HFFc6 (cell line): Measurements from ENCODE around the gene PTP4A1. TPM values are rescaled to one million over a fixed set of nuclear protein-coding genes. Genes with fewer than 3 reads are reported as not detected.

Experiments
- DNase-seq: peaks from one replicate; pipeline ENCODE4 v3.0.0-alpha.2; 2018
- H3K27ac Mint-ChIP-seq: 2 replicates; pipeline ENCODE4 v1.8.0; 2020; ENCODE audit warnings: mild to moderate bottlenecking, mixed read lengths
- H3K27me3 Mint-ChIP-seq: 2 replicates; pipeline ENCODE4 v1.8.0; 2021; ENCODE audit warnings: mild to moderate bottlenecking, moderate library complexity, mixed read lengths; ENCODE audit not compliant: insufficient read depth
- H3K36me3 Mint-ChIP-seq: 2 replicates; pipeline ENCODE4 v1.8.0; 2021; ENCODE audit warnings: low read depth, mixed read lengths
- H3K4me1 Mint-ChIP-seq: 2 replicates; pipeline ENCODE4 v1.8.0; 2020; ENCODE audit warnings: low read depth, mixed read lengths
- H3K4me3 Mint-ChIP-seq: 2 replicates; pipeline ENCODE4 v1.8.0; 2020; ENCODE audit warnings: mild to moderate bottlenecking, moderate library complexity, mixed read lengths
- H3K9me3 Mint-ChIP-seq: 2 replicates; pipeline ENCODE4 v1.8.0; 2020; ENCODE audit warnings: mild to moderate bottlenecking, mixed read lengths
- total RNA-seq, 6 experiments: library from RNA; stranded (reverse); fragmentation: NEBNext Ultra II Directional; extraction: Animal tissue kit (Norgen Biotek cat#: 25700); gene quantifications; 2 replicates in 1 of 6; 3 replicates in 5 of 6; pipeline ENCODE4 v1.2.3, GENCODE V29; 2021
- TF ChIP-seq, protein P1 (sequence below): fragments of 200-600 bp; sonication (generic); IDR thresholded peaks from 2 replicates; pipeline ENCODE4 v1.5.0; 2021; ENCODE audit warnings: antibody characterized with exemption, mild to moderate bottlenecking

The PTP4A1 gene
- total RNA-seq, 6 experiments from 2014 or later = 86.1 to 109 (median 98.0) TPM

DNA sequence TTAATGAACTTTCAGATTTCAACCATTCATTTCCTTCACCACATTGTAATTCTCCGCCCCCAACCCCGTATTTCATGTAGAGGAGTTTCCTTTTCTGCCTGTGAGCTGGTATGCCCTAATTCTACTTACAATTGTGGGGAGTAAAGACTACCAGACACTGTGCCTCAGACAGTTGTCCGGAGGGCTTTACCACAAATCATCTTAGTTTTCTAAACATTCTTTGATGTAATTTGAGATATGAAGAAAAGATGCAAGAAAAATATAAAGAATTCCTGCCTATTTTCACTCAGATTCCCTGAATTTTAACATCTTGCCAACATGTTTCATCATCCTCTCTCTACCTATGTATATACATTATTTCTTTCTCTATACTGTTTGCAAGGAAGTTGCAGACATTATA, 28.3 kb upstream of the PTP4A1 start:
- peaks cover 4% of the 10 kb centered on the region for H3K27me3 Mint-ChIP-seq
- DNase-seq = no peak
- no peaks in the 10 kb centered on the region for H3K9me3 Mint-ChIP-seq
- TF ChIP-seq, protein P1, sequence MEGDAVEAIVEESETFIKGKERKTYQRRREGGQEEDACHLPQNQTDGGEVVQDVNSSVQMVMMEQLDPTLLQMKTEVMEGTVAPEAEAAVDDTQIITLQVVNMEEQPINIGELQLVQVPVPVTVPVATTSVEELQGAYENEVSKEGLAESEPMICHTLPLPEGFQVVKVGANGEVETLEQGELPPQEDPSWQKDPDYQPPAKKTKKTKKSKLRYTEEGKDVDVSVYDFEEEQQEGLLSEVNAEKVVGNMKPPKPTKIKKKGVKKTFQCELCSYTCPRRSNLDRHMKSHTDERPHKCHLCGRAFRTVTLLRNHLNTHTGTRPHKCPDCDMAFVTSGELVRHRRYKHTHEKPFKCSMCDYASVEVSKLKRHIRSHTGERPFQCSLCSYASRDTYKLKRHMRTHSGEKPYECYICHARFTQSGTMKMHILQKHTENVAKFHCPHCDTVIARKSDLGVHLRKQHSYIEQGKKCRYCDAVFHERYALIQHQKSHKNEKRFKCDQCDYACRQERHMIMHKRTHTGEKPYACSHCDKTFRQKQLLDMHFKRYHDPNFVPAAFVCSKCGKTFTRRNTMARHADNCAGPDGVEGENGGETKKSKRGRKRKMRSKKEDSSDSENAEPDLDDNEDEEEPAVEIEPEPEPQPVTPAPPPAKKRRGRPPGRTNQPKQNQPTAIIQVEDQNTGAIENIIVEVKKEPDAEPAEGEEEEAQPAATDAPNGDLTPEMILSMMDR = no peak
- no peaks in the 10 kb centered on the region for H3K4me1 Mint-ChIP-seq
- H3K4me3 Mint-ChIP-seq = no peak overlapping the region
- H3K36me3 Mint-ChIP-seq = no peaks in the 10 kb centered on the region
- no peak overlapping the region for H3K27ac Mint-ChIP-seq

DNA sequence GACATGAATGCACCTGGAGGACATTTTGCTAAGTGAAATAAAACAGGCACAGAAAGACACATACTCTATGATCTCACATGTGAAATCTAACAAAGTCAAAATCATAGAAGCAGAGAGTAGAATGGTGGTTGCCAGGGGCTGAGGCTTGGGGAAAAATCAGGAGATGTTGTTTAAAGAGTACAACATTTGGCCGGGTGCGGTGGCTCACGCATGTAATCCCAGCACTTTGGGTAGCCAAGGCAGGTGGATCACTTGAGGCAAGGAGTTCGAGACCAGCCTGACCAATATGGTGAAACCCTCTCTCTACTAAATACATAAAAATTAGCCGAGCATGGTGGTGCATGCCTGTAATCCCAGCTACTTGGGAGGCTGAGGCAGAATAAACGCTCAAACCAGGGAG, 26.0 kb upstream of the PTP4A1 start:
- H3K9me3 Mint-ChIP-seq = no peaks in the 10 kb centered on the region
- H3K4me3 Mint-ChIP-seq = no peak overlapping the region
- H3K36me3 Mint-ChIP-seq = no peaks in the 10 kb centered on the region
- no peaks in the 10 kb centered on the region; the same call in 1 of the 2 replicates for H3K27me3 Mint-ChIP-seq
- no peak for DNase-seq
- TF ChIP-seq, protein P1 = no peak
- no peaks in the 10 kb centered on the region for H3K4me1 Mint-ChIP-seq
- no peak overlapping the region for H3K27ac Mint-ChIP-seq

DNA sequence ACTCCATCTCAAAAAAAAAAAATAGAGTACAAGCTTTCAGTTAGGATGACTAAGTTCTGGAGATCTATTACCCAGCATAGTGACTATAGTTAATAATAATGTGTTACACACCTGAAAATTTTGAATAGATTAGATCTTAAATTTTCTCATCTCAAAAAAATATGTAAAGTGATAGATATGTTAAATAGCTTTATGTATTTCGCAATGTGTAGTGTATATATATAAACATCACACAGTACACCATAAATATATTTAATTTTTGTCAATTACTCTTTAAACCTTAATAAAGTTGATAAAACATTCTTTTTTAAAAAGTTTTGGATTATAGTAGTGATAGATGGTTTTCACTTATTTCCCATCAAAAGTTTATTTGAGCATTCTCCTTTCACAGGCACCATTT, 25.6 kb upstream of the PTP4A1 start:
- no peaks in the 10 kb centered on the region for H3K36me3 Mint-ChIP-seq
- H3K27me3 Mint-ChIP-seq = no peaks in the 10 kb centered on the region; the same call in 1 of the 2 replicates
- TF ChIP-seq, protein P1 = no peak
- H3K4me1 Mint-ChIP-seq = no peaks in the 10 kb centered on the region
- no peak overlapping the region for H3K4me3 Mint-ChIP-seq
- no peak for DNase-seq
- H3K9me3 Mint-ChIP-seq = no peaks in the 10 kb centered on the region
- H3K27ac Mint-ChIP-seq = no peak overlapping the region

DNA sequence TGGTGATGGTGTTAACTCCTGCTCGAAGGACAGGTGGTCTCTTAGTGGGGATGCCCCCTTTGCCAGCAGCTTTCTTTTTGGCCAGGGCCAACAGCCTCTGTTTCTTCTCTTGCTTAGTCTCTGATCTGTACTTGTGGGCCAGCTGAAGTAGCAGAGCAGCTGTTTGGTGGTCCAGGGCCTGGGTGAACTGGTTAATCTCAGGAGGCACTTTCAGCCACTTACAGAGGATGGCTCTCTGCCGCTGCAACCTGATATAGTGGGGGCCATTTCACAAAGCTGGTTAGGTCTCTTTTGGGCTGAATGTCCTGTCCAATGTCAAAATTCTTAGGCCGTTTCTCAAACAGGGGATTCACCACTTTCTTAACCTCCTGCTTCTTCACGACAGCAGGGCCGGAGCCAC, 23.2 kb upstream of the PTP4A1 start:
- no peaks in the 10 kb centered on the region; the same call in 1 of the 2 replicates for H3K27me3 Mint-ChIP-seq
- no peak overlapping the region for H3K27ac Mint-ChIP-seq
- no peak for DNase-seq
- no peaks in the 10 kb centered on the region for H3K9me3 Mint-ChIP-seq
- H3K36me3 Mint-ChIP-seq = no peaks in the 10 kb centered on the region
- no peak overlapping the region for H3K4me3 Mint-ChIP-seq
- TF ChIP-seq, protein P1 = no peak
- H3K4me1 Mint-ChIP-seq = no peaks in the 10 kb centered on the region

DNA sequence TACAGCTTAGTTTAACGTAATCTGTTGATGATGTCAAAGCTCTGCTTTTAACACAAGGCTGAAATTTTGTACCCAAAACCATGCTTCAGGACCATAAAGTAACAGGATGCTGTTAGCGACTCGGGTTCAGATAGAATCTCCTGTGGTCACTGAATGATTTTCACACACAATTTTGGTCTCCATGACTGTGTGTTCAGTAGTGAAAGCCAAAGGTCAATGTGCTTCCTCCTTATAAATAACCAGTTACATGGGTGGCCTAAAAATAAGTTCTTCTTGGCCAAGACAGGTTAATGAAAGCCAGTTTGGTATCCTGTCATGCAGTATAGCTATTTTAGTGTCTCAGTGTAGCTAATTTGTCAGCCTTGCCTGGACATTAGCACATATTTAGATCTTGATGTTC, 19.1 kb upstream of the PTP4A1 start:
- Mint-ChIP-seq H3K27me3 (no peaks in the 10 kb centered on the region; the same call in 1 of the 2 replicates), H3K9me3 (no peaks in the 10 kb centered on the region), H3K27ac (no peak overlapping the region), H3K4me3 (no peak overlapping the region), H3K36me3 (no peaks in the 10 kb centered on the region), H3K4me1 (no peaks in the 10 kb centered on the region)
- TF ChIP-seq, protein P1 = no peak
- no peak for DNase-seq

DNA sequence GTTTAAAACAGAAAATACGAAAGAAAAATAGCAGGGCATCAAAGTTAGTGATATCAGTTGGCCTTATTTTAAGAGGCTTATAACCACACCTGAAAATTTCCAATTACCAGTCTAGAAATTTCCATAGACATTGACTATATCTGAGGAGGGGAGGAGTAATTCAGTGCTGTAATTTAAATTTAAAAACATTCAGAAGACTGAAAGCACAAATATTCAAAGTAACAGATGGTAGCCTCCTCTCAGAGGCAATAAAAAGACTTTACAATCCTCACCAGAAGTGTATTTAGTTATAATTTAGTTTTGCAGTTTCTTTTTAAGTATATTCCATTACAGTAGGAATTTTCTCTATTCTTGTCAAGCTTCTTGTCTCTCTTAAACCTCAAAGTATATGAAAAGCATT, 18.4 kb upstream of the PTP4A1 start:
- Mint-ChIP-seq H3K4me3 (no peak overlapping the region), H3K9me3 (no peaks in the 10 kb centered on the region), H3K36me3 (no peaks in the 10 kb centered on the region), H3K4me1 (no peaks in the 10 kb centered on the region), H3K27me3 (no peaks in the 10 kb centered on the region; the same call in 1 of the 2 replicates), H3K27ac (no peak overlapping the region)
- no peak for DNase-seq
- TF ChIP-seq, protein P1 = no peak
